K562 (cell line): Measurements from ENCODE around the gene HEPACAM. TPM values are rescaled to one million over a fixed set of nuclear protein-coding genes. Genes with fewer than 3 reads are reported as not detected.

Experiments
- ARID1B ChIP-seq: fragments of 450-650 bp; IDR thresholded peaks from 2 replicates; pipeline ENCODE4 v1.6.1; 2016; ENCODE audit warnings: antibody characterized with exemption, mild to moderate bottlenecking, inconsistent platforms
- CREBBP ChIP-seq: IDR thresholded peaks from one replicate; pipeline ENCODE4 v1.6.1; 2012; ENCODE audit warnings: low read depth, mild to moderate bottlenecking, control low read depth, inconsistent platforms, low read length
- EGR1 ChIP-seq: fragments of 450-650 bp; conservative IDR thresholded peaks from 2 replicates; pipeline ENCODE4 v1.6.1; 2017; ENCODE audit warnings: mild to moderate bottlenecking
- FOS ChIP-seq: IDR thresholded peaks from 3 replicates; pipeline ENCODE4 v1.6.1; 2011; ENCODE audit not compliant: insufficient read length; ENCODE audit errors: extremely low read depth
- GABPB2 ChIP-seq: fragments of 250-450 bp; sonication (Bioruptor Pico); conservative IDR thresholded peaks from 2 replicates; pipeline ENCODE4 v1.5.1; 2021; ENCODE audit warnings: mild to moderate bottlenecking
- GTF2F1 ChIP-seq: IDR thresholded peaks from 2 replicates; pipeline ENCODE4 v1.6.1; 2011; ENCODE audit warnings: low read depth, low read length, improper control_type of control experiment
- KLF6 ChIP-seq: fragments of 250-450 bp; sonication (Bioruptor Pico); IDR thresholded peaks from 2 replicates; pipeline ENCODE4 v1.4.0; 2020; ENCODE audit warnings: mild to moderate bottlenecking, moderate library complexity, borderline replicate concordance
- MAZ ChIP-seq, 2 experiments: fragments of 450-650 bp in 1 of 2; sonication (generic) in 1 of 2; formaldehyde crosslinking; IDR thresholded peaks in 1 of 2; conservative IDR thresholded peaks in 1 of 2; 2 replicates each; pipeline versions ENCODE4 v1.4.0 to v1.5.0; 2020; ENCODE audit warnings: mild to moderate bottlenecking in 1 of 2, missing genetic modification reagents in 1 of 2
- NCOA6 ChIP-seq: fragments of 450-650 bp; IDR thresholded peaks from 2 replicates; pipeline ENCODE4 v1.6.1; 2017; ENCODE audit warnings: mild to moderate bottlenecking
- NELFE ChIP-seq: IDR thresholded peaks from 2 replicates; pipeline ENCODE4 v1.6.1; 2011; ENCODE audit warnings: mild to moderate bottlenecking; ENCODE audit not compliant: insufficient read depth, insufficient read length
- NR2F6 ChIP-seq: fragments of 450-650 bp; formaldehyde crosslinking; IDR thresholded peaks from 2 replicates; pipeline ENCODE4 v1.4.0; 2020; ENCODE audit warnings: mild to moderate bottlenecking
- RBM15 ChIP-seq: fragments of 200-400 bp; formaldehyde crosslinking; IDR thresholded peaks from 2 replicates; pipeline ENCODE4 v1.6.1; 2018; ENCODE audit warnings: mild to moderate bottlenecking, low read length, moderate library complexity; ENCODE audit not compliant: insufficient read depth
- SP2 ChIP-seq: IDR thresholded peaks from 2 replicates; pipeline ENCODE4 v1.6.1; 2011; ENCODE audit warnings: mild to moderate bottlenecking, low read depth, low read length, moderate library complexity; ENCODE audit not compliant: poor library complexity, severe bottlenecking; ENCODE audit errors: extremely low read depth
- TCF7 ChIP-seq: sonication (generic); IDR thresholded peaks from 2 replicates; pipeline ENCODE4 v1.6.1; 2016; ENCODE audit warnings: antibody characterized with exemption, borderline replicate concordance
- YY1 ChIP-seq, 3 experiments: IDR thresholded peaks; 2 replicates each; pipeline ENCODE4 v1.6.1; 2011; ENCODE audit warnings: low read length in 2 of 3, mild to moderate bottlenecking in 2 of 3, moderate library complexity in 2 of 3, borderline replicate concordance in 1 of 3, control low read depth in 1 of 3, low read depth in 1 of 3; ENCODE audit not compliant: insufficient read depth in 3 of 3, insufficient replicate concordance in 2 of 3, control insufficient read depth in 1 of 3, insufficient read length in 1 of 3; ENCODE audit errors: extremely low read depth in 1 of 3
- ZNF121 ChIP-seq: sonication (generic); formaldehyde crosslinking; conservative IDR thresholded peaks from 2 replicates; pipeline ENCODE4 v1.8.0; 2022; ENCODE audit warnings: missing genetic modification reagents
- ZNF146 ChIP-seq: IDR thresholded peaks from one replicate; pipeline ENCODE4 v1.6.1; 2018; ENCODE audit warnings: missing compliant biosample characterization; ENCODE audit not compliant: unreplicated experiment
- ZNF79 ChIP-seq: fragments of 250-450 bp; sonication (Bioruptor Pico); IDR thresholded peaks from 2 replicates; pipeline ENCODE4 v1.4.0; 2020; ENCODE audit warnings: low read depth, mild to moderate bottlenecking, moderate library complexity
- ZNF830 ChIP-seq: fragments of 250-450 bp; sonication (Bioruptor Pico); IDR thresholded peaks from 2 replicates; pipeline ENCODE4 v1.5.0; 2021; ENCODE audit warnings: mild to moderate bottlenecking
- polyA plus RNA-seq, 8 experiments: library from polyadenylated mRNA; depleted of rRNA in 4 of 8; stranded (reverse) in 5 of 8; unstranded in 3 of 8; fragments of >200 nt; fragmentation: Nextera tagmentation in 2 of 8; fragmentation: Illumina TruSeq in 1 of 8; extraction: Ambion mirVana in 2 of 8; extraction: Trizol in 1 of 8; gene quantifications; 2 replicates each; pipeline versions ENCODE4 v1.2.1 to v1.2.3, GENCODE V29; 2011 to 2014; ENCODE audit warnings: inconsistent platforms in 1 of 8, missing spikeins in 1 of 8
- total RNA-seq, 7 experiments: library from RNA; depleted of rRNA in 6 of 7; stranded (reverse); fragments of >200 nt in 6 of 7; fragmentation: Illumina TruSeq in 2 of 7; extraction: Trizol in 2 of 7; gene quantifications; 2 replicates each; pipeline versions ENCODE4 v1.2.1 to v1.2.3, GENCODE V29; 2011 to 2021; ENCODE audit warnings: low replicate concordance in 1 of 7
- TF ChIP-seq, protein P1 (sequence below): fragments of 250-450 bp; sonication (Bioruptor Pico); IDR thresholded peaks from 2 replicates; pipeline ENCODE4 v1.8.0; 2021; ENCODE audit warnings: borderline replicate concordance, mild to moderate bottlenecking, moderate library complexity; ENCODE audit not compliant: poor library complexity, severe bottlenecking
- TF ChIP-seq, protein P2 (sequence below): fragments of 150-350 bp; conservative IDR thresholded peaks from 2 replicates; pipeline ENCODE4 v1.6.1; 2014; ENCODE audit warnings: low read length
- TF ChIP-seq, protein P3 (sequence below): fragments of 250-450 bp; sonication (Bioruptor Pico); IDR thresholded peaks from 2 replicates; pipeline ENCODE4 v1.5.0; 2021
- TF ChIP-seq, protein P4 (sequence below): fragments of 450-650 bp; conservative IDR thresholded peaks from 2 replicates; pipeline ENCODE4 v1.6.1; 2016; ENCODE audit warnings: missing genetic modification characterization, low read depth, mild to moderate bottlenecking, missing compliant biosample characterization, moderate library complexity

HEPACAM gene
- total and polyA plus RNA-seq, 9 of the 15 experiments (the other 6 are each of a cell fraction or from before 2014, with no cell fraction given): not detected

DNA sequence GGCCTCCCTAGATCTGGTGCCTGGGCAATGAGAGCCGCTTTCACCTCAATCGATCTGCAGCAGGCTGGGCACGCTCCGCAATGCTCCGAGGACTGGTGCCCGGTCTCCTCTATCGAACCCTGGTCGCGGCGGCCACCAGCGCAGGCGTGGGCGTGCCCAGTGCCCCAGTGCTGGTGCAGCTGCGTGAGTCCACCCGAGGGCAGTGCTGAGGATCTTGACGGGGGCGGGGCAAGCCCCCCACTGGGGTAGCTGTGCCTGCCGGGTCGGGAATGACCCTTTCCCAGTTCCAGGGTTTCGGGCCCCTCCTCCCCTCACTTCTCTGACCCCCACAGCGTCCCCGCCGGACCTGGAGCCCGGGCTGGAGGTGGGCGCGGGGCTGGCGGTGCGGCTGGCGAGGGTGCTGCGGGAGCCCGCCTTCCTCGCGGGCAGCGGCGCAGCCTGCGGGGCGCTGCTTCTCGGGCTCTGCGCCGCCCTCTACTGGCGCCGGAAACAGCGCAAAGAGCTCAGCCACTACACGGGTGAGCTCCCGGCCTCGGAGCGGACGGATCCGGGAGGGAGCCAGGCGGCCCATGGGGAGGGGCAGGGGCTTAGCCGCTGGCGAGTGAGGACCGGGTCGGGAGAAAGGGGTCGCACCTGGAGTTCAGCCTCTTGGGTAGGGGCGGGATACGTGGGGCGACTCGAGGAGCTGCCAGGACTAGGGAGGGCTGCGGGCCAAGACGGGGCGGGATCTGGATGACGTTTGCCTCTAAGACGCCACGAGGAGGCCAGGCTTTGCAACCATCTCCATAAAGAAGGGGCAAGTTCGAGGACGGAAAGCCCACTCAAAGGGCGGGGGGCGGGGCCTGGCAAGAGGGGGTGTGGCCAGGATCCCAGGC lies 59.7 kb downstream of the HEPACAM start (continued):
- TF ChIP-seq FOS (no peak), SP2 (no peak), ZNF146 (CRISPR knock-in tag) (no peak), MAZ (CRISPR knock-in tag; conservative IDR thresholded peaks at IDR 0.05 in 1 of 2, IDR thresholded peaks at IDR 0.05 in 1 of 2) (peak; percentile 57 to 83; a peak in 3 of 4 replicates), NR2F6 (no peak), GTF2F1 (no peak), RBM15 (no peak), NCOA6 (peak; percentile 67; the same call in 1 of the 2 replicates), TCF7 (no peak), EGR1 (peak; percentile 68), ZNF830 (no peak), CREBBP (no peak), GABPB2 (CRISPR knock-in tag) (no peak), YY1 (IDR thresholded peaks at IDR 0.05; ENCODE audit: borderline replicate concordance in 1 of 3, control insufficient read depth in 1 of 3, extremely low read depth in 1 of 3, insufficient read depth in 3 of 3, insufficient read length in 1 of 3, insufficient replicate concordance in 2 of 3, low read depth in 1 of 3, low read length in 2 of 3) (peak in 2 of 3 experiments; percentile 23 to 41), NELFE (no peak), KLF6 (no peak), ZNF79 (no peak), ARID1B (peak; percentile 36; the same call in 1 of the 2 replicates), ZNF121 (CRISPR knock-in tag) (no peak)
- TF ChIP-seq, protein P1, sequence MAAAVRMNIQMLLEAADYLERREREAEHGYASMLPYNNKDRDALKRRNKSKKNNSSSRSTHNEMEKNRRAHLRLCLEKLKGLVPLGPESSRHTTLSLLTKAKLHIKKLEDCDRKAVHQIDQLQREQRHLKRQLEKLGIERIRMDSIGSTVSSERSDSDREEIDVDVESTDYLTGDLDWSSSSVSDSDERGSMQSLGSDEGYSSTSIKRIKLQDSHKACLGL (CRISPR knock-in tag): no peak
- TF ChIP-seq, protein P2, sequence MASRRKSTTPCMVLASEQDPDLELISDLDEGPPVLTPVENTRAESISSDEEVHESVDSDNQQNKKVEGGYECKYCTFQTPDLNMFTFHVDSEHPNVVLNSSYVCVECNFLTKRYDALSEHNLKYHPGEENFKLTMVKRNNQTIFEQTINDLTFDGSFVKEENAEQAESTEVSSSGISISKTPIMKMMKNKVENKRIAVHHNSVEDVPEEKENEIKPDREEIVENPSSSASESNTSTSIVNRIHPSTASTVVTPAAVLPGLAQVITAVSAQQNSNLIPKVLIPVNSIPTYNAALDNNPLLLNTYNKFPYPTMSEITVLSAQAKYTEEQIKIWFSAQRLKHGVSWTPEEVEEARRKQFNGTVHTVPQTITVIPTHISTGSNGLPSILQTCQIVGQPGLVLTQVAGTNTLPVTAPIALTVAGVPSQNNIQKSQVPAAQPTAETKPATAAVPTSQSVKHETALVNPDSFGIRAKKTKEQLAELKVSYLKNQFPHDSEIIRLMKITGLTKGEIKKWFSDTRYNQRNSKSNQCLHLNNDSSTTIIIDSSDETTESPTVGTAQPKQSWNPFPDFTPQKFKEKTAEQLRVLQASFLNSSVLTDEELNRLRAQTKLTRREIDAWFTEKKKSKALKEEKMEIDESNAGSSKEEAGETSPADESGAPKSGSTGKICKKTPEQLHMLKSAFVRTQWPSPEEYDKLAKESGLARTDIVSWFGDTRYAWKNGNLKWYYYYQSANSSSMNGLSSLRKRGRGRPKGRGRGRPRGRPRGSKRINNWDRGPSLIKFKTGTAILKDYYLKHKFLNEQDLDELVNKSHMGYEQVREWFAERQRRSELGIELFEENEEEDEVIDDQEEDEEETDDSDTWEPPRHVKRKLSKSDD: no peak
- TF ChIP-seq, protein P3, sequence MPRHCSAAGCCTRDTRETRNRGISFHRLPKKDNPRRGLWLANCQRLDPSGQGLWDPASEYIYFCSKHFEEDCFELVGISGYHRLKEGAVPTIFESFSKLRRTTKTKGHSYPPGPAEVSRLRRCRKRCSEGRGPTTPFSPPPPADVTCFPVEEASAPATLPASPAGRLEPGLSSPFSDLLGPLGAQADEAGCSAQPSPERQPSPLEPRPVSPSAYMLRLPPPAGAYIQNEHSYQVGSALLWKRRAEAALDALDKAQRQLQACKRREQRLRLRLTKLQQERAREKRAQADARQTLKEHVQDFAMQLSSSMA (CRISPR knock-in tag): no peak
- TF ChIP-seq, protein P4, sequence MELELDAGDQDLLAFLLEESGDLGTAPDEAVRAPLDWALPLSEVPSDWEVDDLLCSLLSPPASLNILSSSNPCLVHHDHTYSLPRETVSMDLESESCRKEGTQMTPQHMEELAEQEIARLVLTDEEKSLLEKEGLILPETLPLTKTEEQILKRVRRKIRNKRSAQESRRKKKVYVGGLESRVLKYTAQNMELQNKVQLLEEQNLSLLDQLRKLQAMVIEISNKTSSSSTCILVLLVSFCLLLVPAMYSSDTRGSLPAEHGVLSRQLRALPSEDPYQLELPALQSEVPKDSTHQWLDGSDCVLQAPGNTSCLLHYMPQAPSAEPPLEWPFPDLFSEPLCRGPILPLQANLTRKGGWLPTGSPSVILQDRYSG: no peak
